CD1c-positive myeloid dendritic cell (primary cell): ENCODE data around the gene RAB3A.
A peak's percentile ranks its signal among the peaks of the same experiment; 100 is the strongest.

Experiments
- DNase-seq: peaks from one replicate; pipeline ENCODE4 v3.0.0-alpha.2; 2016; ENCODE audit errors: extremely low spot score

The RAB3A gene, protein sequence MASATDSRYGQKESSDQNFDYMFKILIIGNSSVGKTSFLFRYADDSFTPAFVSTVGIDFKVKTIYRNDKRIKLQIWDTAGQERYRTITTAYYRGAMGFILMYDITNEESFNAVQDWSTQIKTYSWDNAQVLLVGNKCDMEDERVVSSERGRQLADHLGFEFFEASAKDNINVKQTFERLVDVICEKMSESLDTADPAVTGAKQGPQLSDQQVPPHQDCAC

DNA sequence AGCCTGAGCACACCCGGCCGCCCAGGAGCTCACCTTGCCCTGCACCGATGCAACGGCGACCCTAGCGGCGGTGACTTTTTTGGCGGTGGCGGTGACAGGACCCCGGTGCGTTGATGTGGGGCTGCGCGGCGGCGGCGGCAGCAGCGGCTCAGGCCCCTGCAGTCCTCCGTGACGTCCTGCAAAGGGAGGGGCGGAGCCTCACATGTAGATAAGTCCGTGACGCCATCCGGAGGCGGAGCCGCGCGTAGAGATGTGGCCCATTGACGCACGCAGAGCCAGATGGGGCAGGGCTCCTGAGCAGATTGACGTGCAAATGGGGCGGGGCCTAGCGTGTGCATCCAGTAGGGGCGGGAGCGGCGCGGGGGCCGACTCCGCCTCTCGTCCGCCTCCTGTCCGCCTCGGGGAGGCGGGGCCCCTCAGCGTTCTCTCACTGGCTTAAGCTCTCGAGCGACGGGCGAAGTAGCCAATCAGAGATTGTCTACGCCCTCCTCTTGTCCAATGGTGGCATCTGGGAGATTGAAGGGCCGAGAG is at the start of gene RAB3A:
Gene RAB3A, minus strand, starts transcription at position 180 of the 531 bp plus-strand sequence. CDS start 1,302 bp downstream, outside the sequence.
- DNase-seq: peak; percentile 100

DNA sequence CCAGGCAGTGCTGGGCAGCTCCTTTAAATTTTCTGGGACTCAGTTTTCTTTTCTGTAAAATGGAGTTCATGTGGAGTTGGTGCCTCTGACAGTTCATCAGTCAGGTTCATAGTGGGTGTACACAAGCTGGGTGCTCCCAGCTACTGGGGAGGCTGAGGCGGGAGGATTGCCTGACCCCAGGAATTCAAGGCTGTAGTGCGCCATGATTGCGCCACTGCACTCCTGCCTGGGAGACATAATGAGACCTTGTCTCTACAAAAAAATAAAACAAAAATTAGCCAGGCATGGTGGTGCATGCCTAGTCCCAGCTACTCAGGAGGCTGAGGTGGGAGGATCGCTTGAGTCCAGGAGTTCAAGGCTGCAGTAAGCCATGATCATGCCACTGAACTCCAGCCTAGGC is 49.3 kb upstream of the RAB3A start:
- no peak for DNase-seq

DNA sequence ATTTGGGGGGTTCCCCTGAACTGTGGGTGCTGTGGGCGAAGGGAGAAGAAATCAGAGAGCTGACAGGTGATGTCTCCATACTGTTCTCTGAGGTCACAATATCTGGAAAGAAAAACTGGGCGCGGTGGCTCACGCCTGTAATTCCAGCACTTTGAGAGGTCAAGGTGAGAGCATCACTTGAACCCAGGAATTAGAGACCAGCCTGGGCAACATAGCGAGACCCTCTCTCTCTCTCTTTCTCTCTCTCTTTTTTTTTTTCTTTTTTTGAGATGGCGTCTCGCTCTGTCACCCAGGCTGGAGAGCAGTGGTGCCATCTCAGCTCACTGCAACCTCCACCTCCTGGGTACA is 48.5 kb upstream of the RAB3A start:
- no peak for DNase-seq

DNA sequence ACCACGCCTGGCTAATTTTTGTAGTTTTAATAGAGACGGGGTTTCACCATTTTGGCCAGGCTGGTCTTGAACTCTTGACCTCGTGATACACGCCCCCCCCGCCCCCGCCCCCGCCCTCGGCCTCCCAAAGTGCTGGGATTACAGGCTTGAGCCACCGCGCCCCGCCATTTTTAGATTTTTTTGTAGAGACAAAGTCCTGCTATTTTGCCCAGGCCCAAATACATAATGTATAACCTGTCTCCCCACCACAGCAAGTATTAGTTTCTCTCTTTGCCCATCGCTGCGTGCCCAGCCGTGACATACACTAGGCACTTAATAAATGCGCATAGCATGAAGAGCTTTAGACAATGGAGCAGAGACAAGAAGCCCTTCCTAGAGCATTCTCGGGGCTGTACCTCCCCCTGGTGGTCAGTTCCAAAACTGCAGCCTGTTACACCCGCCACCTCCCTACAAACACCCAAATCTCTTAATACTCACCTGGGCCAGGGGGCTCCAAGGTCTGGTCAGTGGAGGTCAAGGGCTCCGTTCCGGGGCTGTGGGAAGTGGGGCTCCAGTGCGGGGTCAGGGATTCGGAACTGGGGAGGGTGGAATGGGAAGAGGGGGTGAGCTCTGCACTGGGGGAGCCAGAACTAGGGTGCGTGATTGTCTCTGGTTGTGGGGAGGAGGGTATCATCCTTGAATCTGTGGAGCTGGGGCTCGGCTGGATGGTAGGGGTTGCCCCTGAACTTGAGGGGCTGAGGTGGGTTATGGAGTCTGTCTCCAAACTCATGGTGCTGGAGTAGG is 47.9 kb upstream of the RAB3A start:
- DNase-seq: peak; percentile 90

DNA sequence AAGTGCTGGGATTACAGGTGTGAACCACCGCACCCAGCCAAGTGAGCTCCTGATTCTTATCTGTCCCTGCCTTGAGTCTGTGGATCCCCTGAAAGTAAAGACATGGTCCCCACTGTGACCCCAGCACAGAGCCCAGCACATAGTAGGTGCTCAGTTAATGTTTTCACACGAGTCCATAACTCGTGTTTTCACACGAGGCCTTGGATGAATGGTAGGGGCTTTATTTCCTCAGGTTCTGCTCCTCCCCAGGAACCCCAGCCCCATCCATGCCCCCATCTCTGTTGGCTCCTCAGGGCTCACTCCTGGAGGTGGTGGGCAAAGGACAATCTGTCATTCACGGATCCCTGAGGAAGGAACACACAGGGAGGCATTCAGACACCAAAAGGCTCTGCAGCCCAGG is 46.0 kb upstream of the RAB3A start:
- no peak for DNase-seq

DNA sequence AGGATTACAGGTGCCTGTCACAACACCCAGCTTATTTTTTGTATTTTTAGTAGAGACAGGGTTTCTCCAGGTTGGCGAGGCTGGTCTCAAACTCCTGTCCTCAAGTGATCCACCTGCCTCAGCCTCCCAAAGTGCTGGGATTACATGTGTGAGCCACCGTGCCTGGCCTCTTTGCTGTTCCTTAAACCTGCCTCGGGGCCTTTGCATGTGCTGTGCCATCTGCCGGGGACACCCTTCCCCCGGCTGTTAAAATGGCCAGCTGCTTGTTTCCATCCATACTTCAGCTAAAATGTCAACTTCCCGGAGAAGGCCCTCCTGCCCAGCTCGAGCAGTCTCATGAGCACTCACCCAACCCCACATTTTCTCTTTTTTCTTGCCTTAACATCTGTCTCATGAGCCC is 41.5 kb upstream of the RAB3A start:
- no peak for DNase-seq

DNA sequence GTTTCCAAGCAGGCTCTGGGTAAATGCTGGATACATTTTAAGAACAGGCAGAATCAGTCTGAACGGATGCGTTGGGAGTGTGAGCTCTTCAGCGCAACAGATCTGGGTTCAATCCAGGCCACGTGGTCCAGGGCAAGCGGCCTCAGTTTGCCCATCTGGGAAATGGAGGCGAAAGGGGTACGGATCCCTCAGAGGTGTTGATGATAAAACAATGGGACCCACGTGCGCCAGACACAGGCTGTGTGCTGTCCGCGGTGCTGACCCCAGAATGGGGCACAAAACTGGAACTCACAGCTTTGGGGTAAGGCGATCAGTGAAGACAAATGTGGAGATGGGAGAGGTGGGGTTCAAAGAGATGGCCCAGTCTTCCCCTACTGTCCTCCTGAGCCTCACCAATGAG is 35.5 kb upstream of the RAB3A start:
- no peak for DNase-seq

DNA sequence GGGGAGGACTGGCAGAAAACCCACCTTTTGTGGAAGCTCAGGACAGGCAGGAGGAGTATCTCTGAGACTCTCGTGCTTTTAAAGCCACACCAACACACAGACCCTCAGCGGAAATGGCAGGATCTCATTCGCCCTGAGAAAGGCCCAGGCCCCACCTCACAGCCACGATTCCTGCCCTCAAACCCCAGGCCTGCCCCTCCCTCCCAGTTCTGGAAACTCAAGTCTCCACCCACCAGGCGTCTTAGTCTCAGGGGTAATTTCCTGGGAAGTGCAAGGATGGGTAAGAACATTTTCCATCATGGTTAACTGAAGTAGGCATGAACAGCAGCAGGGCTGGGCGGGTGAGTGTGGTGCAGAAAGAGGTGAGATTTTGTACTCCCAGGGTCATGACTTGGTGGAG is 30.4 kb upstream of the RAB3A start:
- DNase-seq: no peak

DNA sequence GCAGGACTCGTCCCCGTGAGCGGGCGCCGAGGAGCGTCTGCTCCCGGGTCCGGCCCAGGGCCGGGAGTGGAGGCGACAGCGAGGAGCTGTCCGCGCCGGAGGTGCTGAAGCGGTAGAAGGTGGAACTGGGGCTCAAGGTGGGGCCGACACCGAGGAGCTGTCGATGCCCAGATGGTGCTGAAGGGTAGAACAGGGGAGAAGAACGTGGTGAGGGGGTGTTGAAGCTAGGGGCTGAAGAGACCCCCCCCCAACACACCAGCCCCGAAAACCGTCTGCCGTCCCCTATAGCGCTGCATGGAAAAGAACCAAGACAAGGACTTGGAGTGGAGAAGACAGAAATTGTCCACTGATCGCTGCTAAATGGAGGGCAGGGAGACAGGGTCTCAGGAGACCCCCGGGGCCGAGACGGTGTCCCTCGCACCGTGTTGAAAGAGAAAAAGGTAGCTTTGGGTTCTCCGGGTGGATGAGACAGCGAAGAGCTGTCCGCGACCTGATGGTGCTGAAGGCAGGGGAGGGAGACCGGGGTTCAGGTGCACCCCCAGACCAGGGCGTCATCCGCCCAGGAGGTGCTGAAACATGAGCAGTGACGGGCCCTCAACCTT is 29.5 kb upstream of the RAB3A start:
- peak; percentile 64 for DNase-seq

DNA sequence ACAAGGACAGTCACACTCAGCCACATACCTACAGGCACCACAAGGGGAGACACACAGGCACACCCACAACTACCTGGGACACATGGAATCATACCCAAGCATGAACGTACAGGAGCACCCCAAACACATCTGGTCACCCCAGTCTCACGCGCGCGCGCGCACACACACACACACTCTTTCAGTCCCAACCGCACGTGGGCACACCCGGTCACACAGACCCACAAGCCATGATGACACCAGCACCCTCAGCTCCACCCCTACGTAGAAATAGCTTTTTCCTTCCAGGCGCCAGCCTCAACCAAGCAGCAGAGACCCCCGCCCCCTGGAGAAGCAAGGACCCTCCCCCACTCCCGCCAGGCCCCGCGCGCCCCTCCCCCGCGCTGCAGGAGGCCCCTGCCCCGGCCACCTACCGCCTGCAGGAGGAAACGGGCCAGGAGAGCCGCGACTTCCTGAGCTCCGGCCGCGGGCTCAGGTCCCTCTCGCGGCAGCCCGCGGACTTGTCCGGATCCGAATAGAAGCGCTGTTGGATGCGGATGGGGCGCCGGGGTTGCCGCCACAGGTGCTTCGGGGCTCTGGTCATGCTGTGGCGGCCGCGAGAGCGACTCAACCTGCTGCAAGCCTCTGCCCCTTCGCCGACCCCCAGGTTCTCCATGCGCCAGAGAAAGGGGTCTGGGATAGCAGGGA is 28.8 kb upstream of the RAB3A start:
- peak; percentile 25 for DNase-seq

DNA sequence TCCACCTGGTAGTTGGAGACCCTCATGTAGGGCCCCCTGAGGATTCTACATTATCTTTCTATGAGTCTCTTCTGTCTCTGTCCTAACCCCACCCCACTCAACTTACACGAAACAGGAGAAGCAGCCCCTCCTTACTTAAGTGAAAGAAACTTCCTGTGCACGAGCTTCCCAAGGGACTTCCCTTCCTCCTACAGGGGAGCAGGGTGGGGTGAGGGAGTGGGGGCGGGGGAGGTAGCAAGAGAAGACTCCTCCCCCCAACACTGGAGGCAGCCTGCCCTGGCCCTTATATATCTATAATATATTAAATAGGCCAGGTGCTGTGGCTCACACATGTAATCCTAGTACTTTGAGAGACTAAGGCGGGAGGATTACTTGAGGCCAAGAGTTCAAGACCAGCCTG is 27.9 kb upstream of the RAB3A start:
- peak; percentile 47 for DNase-seq

DNA sequence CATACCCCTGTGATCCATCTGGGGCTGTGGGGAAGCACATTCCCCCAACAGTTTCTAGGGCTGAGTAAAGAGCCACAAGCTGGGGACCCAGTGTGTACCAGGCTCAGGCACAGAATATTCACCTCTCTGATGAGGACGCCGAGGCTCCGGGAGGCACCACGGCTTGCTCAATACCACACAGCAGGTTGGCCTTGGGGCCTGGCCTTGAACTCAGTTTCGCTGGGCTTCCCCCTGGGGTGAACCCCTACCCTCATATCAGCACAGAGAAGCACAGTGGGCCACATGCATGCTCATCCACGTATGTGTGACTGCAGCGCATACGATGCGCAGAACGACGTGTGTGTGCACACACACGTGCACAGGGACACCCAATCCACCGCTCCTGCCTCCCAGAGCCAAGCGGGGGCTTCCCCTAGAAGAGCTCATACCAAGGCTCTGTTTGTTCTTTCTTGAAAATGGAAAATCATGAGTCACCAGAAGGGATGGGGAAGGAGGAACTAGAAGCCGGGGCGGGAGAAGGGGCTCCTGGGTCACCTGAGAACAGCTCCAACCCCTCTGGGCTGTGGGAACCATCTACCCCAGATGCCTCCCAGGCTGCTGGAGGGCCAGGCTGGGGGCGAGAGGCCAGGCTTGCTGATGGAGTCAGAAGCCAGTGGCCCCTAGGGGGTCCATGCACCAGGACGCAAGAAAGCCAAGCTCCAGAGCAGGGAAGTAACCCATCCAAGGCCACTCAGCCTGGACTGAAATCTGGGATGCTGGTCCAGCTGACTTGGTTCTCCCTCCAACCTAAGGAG is 27.3 kb upstream of the RAB3A start:
- peak; percentile 67 for DNase-seq

DNA sequence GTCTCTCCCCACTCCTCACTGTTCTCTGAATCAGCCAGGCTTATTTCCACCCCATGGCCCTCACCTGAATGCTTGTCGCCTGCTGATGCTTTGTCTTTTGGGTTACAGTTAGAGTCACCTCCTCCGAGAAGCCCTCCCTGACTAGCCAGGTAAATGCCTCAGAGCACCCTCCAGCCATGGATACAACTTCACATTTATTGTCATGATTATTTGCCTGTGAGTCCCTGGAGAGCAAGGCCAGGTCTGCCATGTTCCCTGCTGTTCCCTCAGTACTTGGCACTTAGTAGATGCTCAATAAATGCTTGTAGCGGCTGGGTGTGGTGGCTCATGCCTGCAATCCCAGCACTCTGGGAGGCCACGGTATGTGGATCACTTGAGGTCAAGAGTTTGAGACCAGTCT is 26.1 kb upstream of the RAB3A start:
- no peak for DNase-seq

DNA sequence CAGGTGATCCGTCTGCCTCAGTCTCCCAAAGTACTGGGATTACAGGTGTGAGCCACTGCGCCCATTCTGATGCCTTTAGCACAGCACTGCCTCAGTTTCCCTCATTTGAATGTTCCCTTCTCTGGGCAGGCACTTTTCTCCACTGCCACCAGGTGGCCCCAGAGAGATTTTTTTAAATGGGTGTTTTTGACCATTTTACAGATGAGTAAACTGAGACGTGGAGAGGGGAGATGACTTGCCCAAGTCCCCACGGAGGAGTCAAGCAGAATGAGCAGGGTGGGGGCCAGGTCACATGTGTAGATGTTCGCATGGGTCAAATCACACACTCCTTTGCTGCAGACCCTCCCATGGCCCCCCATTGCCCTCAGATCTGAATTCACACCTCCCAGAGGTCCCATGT is 25.6 kb upstream of the RAB3A start:
- no peak for DNase-seq

DNA sequence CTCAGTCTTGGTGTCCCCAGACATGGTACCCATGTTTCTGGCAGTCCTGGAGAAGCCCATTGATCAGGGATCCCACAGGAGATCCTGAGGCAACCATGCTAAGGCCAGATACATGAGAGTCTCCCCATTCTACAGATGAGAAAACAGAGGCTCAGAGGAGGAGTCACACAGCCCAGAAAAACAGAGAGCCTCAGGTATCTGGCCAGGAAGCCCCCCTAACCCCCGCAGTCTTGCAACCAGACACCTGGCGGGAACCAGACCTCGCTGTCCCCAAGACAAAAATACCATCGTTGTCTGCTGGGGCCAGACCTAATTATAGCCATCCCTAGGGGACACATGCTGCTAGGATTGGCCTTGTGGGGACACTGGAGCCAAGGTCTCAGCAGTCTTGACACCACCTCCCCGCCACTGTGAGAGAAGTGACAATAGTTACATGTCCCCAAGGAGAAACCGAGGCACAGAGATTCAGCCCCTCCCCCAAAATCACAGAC is 24.0 kb upstream of the RAB3A start:
- no peak for DNase-seq

DNA sequence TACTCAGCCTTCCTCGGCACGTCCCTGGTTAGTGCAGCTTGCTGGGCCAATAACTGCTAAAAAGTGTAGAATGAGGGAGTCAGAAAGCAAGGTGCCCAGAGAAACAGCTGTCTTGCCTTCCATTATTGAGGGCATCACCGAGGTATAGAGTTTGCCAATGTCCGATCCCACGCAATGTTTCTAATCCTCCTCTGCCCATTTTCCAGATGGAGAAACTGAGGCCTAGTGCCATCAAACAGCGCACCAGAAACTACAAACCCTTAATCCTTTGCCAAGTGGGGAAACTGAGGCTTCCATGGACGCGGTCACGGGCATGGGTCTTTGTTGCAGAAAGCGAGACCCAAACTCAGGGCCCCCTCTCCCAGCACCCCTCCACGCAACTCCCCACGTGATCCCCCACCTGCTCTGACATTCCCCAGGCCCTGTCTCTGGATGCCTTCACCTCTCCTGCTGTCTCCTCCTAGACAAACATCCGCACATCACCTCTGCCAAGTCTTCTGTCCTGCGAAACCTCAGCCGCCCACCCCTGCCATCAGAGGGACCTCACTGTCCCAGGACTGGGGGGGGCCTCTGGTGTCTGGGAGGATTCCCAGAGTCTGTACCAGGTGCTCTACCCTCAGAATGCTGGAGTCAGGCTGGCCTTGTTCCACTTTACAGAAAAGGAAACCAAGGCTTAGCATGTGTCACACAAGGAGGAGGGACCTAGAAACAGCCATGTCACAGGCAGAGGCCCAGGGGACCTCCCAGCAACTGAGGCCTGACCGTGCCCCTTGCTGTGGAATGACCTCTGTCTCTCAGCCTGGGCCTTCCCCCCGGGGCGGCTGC is 23.3 kb upstream of the RAB3A start:
- DNase-seq: no peak

DNA sequence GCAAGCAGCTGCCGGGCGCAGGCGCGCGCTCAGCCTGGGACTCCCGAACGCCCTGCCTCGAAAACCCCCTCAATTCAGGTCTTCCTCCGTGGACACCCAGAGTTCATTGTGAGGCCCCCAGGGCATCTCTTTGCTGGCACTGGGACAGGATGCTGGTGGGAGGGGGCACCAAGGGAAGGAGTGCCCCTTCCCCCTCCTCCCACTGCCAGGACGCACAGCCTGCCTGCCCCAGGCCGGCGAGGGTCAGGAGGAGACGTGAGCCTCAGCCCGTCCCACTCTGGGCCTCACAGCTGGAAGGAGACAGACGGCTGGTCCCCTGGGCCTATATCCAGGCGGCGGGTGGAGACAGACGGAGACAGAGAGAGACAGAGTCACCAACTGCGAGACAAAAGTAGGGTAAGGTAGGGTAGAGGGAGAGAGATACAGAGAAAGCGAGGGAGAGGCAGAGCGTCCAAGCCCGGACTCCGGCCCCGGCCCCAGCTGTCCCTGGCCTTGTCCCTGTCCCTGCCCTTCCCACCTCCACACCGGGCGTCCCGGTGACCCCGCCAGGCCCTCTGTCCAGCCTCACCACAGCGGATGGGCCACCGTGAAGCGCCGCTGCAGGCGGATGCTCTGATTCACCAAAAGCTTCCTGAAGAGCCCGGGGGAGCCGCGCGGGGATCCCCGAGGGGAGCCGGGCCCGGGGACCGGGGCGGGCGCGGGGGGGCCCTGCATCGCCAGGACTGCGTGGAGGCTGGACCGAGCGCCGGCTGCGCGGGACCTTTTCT is 22.0 kb upstream of the RAB3A start, which contains the start of gene PDE4C:
Gene PDE4C, minus strand, starts transcription at position 737 of the 767 bp plus-strand sequence. Its CDS starts 23 bp downstream, at position 714.
- no peak for DNase-seq

DNA sequence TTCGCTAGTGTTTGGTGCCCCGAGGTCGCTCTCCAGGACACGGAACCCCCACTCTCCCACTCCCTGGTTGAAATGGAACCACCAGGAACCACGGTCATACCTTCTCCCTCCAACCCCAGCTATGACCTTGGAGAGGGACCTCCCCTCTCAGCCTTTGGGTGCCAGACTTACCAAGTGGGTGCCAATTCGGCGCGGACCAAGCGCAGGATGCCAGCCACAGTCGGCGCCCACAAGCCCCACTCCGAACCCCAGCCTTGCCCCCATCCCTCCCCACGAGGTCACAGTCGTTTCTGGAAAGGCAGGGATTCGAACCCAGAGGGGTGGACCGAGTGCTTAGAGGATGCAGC is 21.5 kb upstream of the RAB3A start:
- no peak for DNase-seq

DNA sequence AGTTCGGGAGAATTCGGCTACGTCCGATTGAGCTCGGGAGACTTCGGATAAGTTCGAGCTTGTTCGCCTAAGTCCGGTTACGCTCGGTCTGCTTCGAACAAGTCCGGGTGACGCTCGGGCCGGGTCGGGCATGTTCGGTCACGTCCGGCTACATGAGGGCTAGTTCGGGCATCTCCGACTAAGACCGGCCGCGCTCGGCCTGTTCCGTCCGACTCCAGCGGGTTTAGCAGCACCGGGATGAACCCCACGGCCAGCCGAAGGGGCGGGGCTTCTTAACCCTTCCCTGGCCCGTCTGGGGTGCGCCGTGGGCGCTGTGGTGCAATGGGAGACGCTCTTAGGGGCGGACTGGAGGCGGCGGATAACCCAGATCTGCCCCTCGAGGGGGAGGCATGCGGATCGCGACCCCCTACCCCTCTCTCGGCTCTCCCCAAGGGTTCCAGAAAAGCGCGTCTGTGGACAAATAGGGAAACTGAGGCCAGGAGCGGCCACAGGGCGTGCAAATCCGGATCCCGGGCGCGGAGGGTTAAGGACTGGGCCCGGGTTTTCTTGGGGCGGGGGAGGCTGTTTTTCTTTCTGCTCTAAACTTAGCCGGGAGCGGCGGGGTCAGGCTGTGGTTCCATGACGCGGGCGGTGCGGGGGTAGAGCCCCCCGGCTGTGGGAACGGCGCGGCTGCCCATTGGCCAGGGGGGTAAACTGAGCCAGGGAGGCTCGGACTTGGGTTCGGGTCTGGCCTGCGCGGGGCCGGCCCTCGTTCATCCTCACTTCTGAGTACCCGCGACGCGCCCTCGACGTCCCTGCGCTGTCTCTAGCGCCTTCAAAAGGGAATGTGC is 20.9 kb upstream of the RAB3A start:
- peak; percentile 98 for DNase-seq
